GM12878 (cell line): ENCODE data around the gene MBOAT2.

ENCODE experiments used
- E4F1 ChIP-seq: fragments of 450-650 bp; IDR thresholded peaks from 2 replicates; pipeline ENCODE4 v1.6.1; 2018; ENCODE audit warnings: borderline replicate concordance, mild to moderate bottlenecking; ENCODE audit not compliant: partially characterized antibody
- RAD21 ChIP-seq: IDR thresholded peaks from 2 replicates; pipeline ENCODE4 v1.6.1; 2011; ENCODE audit warnings: mild to moderate bottlenecking, low read depth, low read length, moderate library complexity; ENCODE audit not compliant: insufficient read depth

GRCh38 chr2:8932702-8933101 lies 70.8 kb downstream of the MBOAT2 start:
- TF ChIP-seq E4F1 (no peak), RAD21 (no peak)
